ENCODE results near the gene UROC1. TPM values are rescaled to one million over a fixed set of nuclear protein-coding genes. Genes with fewer than 3 reads are reported as not detected.

UROC1 gene
- polyA plus RNA-seq, 1 of the 3 experiments (the other 2 are of a cell fraction) = not detected

- no peak overlapping the region for H3K27ac ChIP-seq (ENCODE audit: low read depth in 2 of 2, low read length in 1 of 2)
- peak; percentile 28 for DNase-seq
- WGBS (ENCODE audit: low lambda C conversion rate) = 96% methylated on average over 4 of the region's 7 CpGs
- H3K9me3 ChIP-seq = no peaks in the 10 kb centered on the region
- ChIA-PET CTCF (interaction anchor here (1.1 to 1.5 kb wide), 2 partner anchors 8 to 11 kb away, joined by 3 to 6 read pairs; no protein-coding TSS in a partner anchor), POLR2A (no interaction called here)
- H3F3A ChIP-seq (replicated peaks; ENCODE audit: insufficient read depth) = peaks cover 5% of the 10 kb centered on the region
- H3K9ac ChIP-seq = no peak overlapping the region
- no peak overlapping the region for H2AFZ ChIP-seq (ENCODE audit: low read depth)
- TF ChIP-seq CTCF (IDR thresholded peaks at IDR 0.05) = no peak
- no peak for TF ChIP-seq RCOR1 (IDR thresholded peaks at IDR 0.05; ENCODE audit: low read length)
- no peak for TF ChIP-seq RFX5 (IDR thresholded peaks at IDR 0.05; ENCODE audit: low read length)
- no peak for TF ChIP-seq FOXM1 (IDR thresholded peaks at IDR 0.05; ENCODE audit: low read depth)
- TF ChIP-seq REST (IDR thresholded peaks at IDR 0.05; ENCODE audit: low read depth, low read length) = no peak
- TF ChIP-seq MEF2A (IDR thresholded peaks at IDR 0.05; ENCODE audit: borderline replicate concordance, low read depth) = no peak
- TF ChIP-seq USF1 (IDR thresholded peaks at IDR 0.05; ENCODE audit: borderline replicate concordance, low read depth) = no peak
- no peak for TF ChIP-seq ZBTB33 (IDR thresholded peaks at IDR 0.05; ENCODE audit: borderline replicate concordance, low read depth)
- no peak for TF ChIP-seq MAX (IDR thresholded peaks at IDR 0.05; ENCODE audit: low read depth)
- no peak for TF ChIP-seq YY1 (IDR thresholded peaks at IDR 0.05; ENCODE audit: low read depth)
- no peak for TF ChIP-seq SMC3 (IDR thresholded peaks at IDR 0.05; ENCODE audit: low read depth, low read length)
- TF ChIP-seq GATA2 (CRISPR knock-in tag; IDR thresholded peaks at IDR 0.05) = no peak
- TF ChIP-seq NRF1 (IDR thresholded peaks at IDR 0.05; ENCODE audit: low read depth, low read length) = no peak
- TF ChIP-seq PBX3 (IDR thresholded peaks at IDR 0.05) = no peak
- no peak for TF ChIP-seq CHD2 (IDR thresholded peaks at IDR 0.05; ENCODE audit: low read length, partially characterized antibody)
- TF ChIP-seq NFIC (IDR thresholded peaks at IDR 0.05; ENCODE audit: borderline replicate concordance) = no peak
- TF ChIP-seq FOSL2 (IDR thresholded peaks at IDR 0.05; ENCODE audit: borderline replicate concordance, low read depth) = no peak
- no peaks in the 10 kb centered on the region for H4K20me1 ChIP-seq (ENCODE audit: insufficient read depth)
- no peaks in the 10 kb centered on the region for H3K9me2 ChIP-seq
- H3K4me1 ChIP-seq (ENCODE audit: control insufficient read depth in 1 of 2, insufficient read depth in 2 of 2, low read depth in 1 of 2, low read length in 1 of 2) = peaks cover 4 to 6% of the 10 kb centered on the region in 2 experiments; a peak in 2 of 4 replicates
- H3K4me3 ChIP-seq (ENCODE audit: low read depth in 2 of 2, low read length in 1 of 2) = no peak overlapping the region
- no peaks in the 10 kb centered on the region for H3K79me2 ChIP-seq (ENCODE audit: insufficient read depth)
- no peak overlapping the region for H3K4me2 ChIP-seq
- H3K27me3 ChIP-seq (ENCODE audit: insufficient read depth) = peaks cover 9% of the 10 kb centered on the region; the same call in 1 of the 2 replicates
- H3K36me3 ChIP-seq (replicated peaks in 1 of 2; ENCODE audit: control insufficient read depth in 1 of 2, insufficient read depth in 2 of 2, low read length in 1 of 2) = no peaks in the 10 kb centered on the region
These were observed 27.2 kb upstream of the UROC1 start for GRCh38 chr3:126544596-126545281.
